Fibroblast of lung (primary cell): Measurements from ENCODE around the gene ATP8A1.

ENCODE experiments used
- CTCF ChIP-seq, 2 donors: IDR thresholded peaks in 1 of 2; conservative IDR thresholded peaks in 1 of 2; 1 replicate in 1 of 2; 2 replicates in 1 of 2; pipeline ENCODE4 v1.5.1; 2011 to 2012; ENCODE audit warnings: low read length in 2 of 2, control low read depth in 1 of 2, inconsistent platforms in 1 of 2, low read depth in 1 of 2, mild to moderate bottlenecking in 1 of 2
- EZH2 ChIP-seq: IDR thresholded peaks from 2 replicates; pipeline ENCODE4 v1.5.1; 2012; ENCODE audit warnings: low read length, control low read depth, mild to moderate bottlenecking; ENCODE audit errors: missing control alignments

GRCh38 chr4:42644897-42645296, 12.0 kb downstream of the ATP8A1 start:
- TF ChIP-seq CTCF (conservative IDR thresholded peaks at IDR 0.05 in 1 of 2, IDR thresholded peaks at IDR 0.05 in 1 of 2; ENCODE audit: low read depth in 1 of 2, low read length in 2 of 2) (no peak), EZH2 (no peak)
